CD4-positive, alpha-beta T cell (primary cell): ENCODE results near the gene OCA2. TPM values are rescaled to one million over a fixed set of nuclear protein-coding genes. Genes with fewer than 3 reads are reported as not detected.

Source experiments
- ATAC-seq: fragments of 200-7000 bp; cut with Tn5 transposase; one replicate; pipeline ENCODE4 v1.10.0; 2022; ENCODE audit warnings: mild to moderate bottlenecking; ENCODE audit not compliant: poor library complexity
- CTCF ChIA-PET: fragments of 350-600 bp; sonication (Branson Sonifier 250); formaldehyde crosslinking; loops from one replicate; lab custom pipeline; 2021; ENCODE audit warnings: antibody characterized with exemption, inconsistent platforms; lab: Charles Lee
- POLR2A ChIA-PET: fragments of 350-600 bp; sonication (Branson Sonifier 250); formaldehyde crosslinking; loops from one replicate; lab custom pipeline; 2021; ENCODE audit warnings: antibody characterized with exemption, inconsistent platforms; lab: Charles Lee
- DNase-seq, 14 experiments: peaks; one replicate each; pipeline ENCODE4 v3.0.0-alpha.2; 2013 to 2020; ENCODE audit warnings: mixed read lengths in 2 of 14
- H3K27ac ChIP-seq, 2 donors: one replicate each; pipeline versions ENCODE4 v1.5.1 to v1.7.0; 2013; ENCODE audit warnings: low read length in 2 of 2, low read depth in 1 of 2, mild to moderate bottlenecking in 1 of 2
- H3K27me3 ChIP-seq, 2 experiments: 1 replicate in 1 of 2; 2 replicates in 1 of 2; pipeline versions ENCODE4 v1.6.1 to v1.7.0; 2013; ENCODE audit warnings: low read length in 2 of 2, control low read depth in 1 of 2, mild to moderate bottlenecking in 1 of 2, moderate library complexity in 1 of 2; ENCODE audit not compliant: insufficient read depth in 2 of 2, control insufficient read depth in 1 of 2
- H3K36me3 ChIP-seq: one replicate; pipeline ENCODE4 v1.6.1; 2013; ENCODE audit warnings: low read length, control low read depth; ENCODE audit not compliant: insufficient read depth
- H3K4me1 ChIP-seq: one replicate; pipeline ENCODE4 v1.6.1; 2013; ENCODE audit warnings: low read length, control low read depth; ENCODE audit not compliant: insufficient read depth
- H3K4me3 ChIP-seq: one replicate; pipeline ENCODE4 v1.5.1; 2013; ENCODE audit warnings: mild to moderate bottlenecking, low read length, moderate library complexity
- H3K9me3 ChIP-seq, 2 experiments: 1 replicate in 1 of 2; 2 replicates in 1 of 2; pipeline versions ENCODE4 v1.6.1 to v1.7.0; 2013; ENCODE audit warnings: low read length in 2 of 2, mild to moderate bottlenecking in 2 of 2, control low read depth in 1 of 2, moderate library complexity in 1 of 2; ENCODE audit not compliant: control insufficient read depth in 1 of 2, insufficient read depth in 1 of 2
- H3K27ac Mint-ChIP-seq: one replicate; pipeline ENCODE4 v1.8.0; 2020; ENCODE audit warnings: mixed read lengths
- H3K27me3 Mint-ChIP-seq: one replicate; pipeline ENCODE4 v1.8.0; 2021; ENCODE audit warnings: mixed read lengths
- H3K36me3 Mint-ChIP-seq: one replicate; pipeline ENCODE4 v1.8.0; 2021; ENCODE audit warnings: low read depth, mixed read lengths
- H3K4me1 Mint-ChIP-seq: one replicate; pipeline ENCODE4 v1.8.0; 2021; ENCODE audit warnings: low read depth, mixed read lengths
- H3K4me3 Mint-ChIP-seq: one replicate; pipeline ENCODE4 v1.8.0; 2020; ENCODE audit warnings: mild to moderate bottlenecking, mixed read lengths
- H3K9me3 Mint-ChIP-seq: one replicate; pipeline ENCODE4 v1.8.0; 2020; ENCODE audit warnings: mixed read lengths
- intact Hi-C, 2 experiments: fragments of 100-400 bp; cut with DNase I in 1 of 2; cut with micrococcal nuclease in 1 of 2; formaldehyde crosslinking; loops; one replicate each; pipeline versions ENCODE4 v1.15.1 to v1.9.0; 2023 to 2025; cut with DNase I, micrococcal nuclease
- total RNA-seq, 174 experiments: library from RNA in 2 of 174; stranded (reverse) in 2 of 174; gene quantifications; one replicate each; pipeline ENCODE4 v1.2.3 and lab custom pipeline; 2021 to 2026
- TF ChIP-seq, protein P1 (sequence below): fragments of 200-600 bp; IDR thresholded peaks from one replicate; pipeline ENCODE4 v1.8.0; 2022; ENCODE audit warnings: antibody characterized with exemption, mild to moderate bottlenecking

OCA2 gene
- total RNA-seq, 2 experiments from 2014 or later: not detected

DNA sequence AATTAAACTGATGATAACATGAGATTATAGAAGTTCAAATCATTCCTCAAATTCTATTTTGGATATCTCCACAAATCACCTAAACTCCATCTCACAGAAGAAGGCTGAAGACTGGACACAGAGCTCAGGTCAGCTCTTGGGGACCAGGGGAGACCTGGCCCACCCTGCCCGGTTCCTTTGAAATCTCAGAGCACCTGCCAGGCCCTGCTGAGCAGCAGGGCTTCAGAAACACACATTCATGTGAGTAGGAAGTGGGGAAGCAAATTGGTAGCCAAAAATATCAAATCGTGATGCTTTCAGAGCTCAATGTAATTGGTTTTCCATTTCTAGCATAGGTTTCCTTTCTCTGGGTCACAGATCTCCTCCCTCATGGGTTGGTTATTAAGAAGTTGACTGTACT lies 76.2 kb downstream of the OCA2 start:
- ChIA-PET CTCF (no interaction called here), POLR2A (no interaction called here)
- Mint-ChIP-seq H3K4me1 (no peaks in the 10 kb centered on the region), H3K27me3 (no peaks in the 10 kb centered on the region), H3K9me3 (no peaks in the 10 kb centered on the region), H3K27ac (no peak overlapping the region), H3K36me3 (no peaks in the 10 kb centered on the region), H3K4me3 (no peak overlapping the region)
- Histone ChIP-seq H3K27ac (no peak overlapping the region), H3K4me1 (peaks cover 8% of the 10 kb centered on the region), H3K27me3 (no peaks in the 10 kb centered on the region), H3K4me3 (no peak overlapping the region), H3K9me3 (peaks cover 0 to 6% of the 10 kb centered on the region in 2 experiments), H3K36me3 (no peaks in the 10 kb centered on the region)
- ATAC-seq (no peak), DNase-seq (no peak)
- TF ChIP-seq, protein P1, sequence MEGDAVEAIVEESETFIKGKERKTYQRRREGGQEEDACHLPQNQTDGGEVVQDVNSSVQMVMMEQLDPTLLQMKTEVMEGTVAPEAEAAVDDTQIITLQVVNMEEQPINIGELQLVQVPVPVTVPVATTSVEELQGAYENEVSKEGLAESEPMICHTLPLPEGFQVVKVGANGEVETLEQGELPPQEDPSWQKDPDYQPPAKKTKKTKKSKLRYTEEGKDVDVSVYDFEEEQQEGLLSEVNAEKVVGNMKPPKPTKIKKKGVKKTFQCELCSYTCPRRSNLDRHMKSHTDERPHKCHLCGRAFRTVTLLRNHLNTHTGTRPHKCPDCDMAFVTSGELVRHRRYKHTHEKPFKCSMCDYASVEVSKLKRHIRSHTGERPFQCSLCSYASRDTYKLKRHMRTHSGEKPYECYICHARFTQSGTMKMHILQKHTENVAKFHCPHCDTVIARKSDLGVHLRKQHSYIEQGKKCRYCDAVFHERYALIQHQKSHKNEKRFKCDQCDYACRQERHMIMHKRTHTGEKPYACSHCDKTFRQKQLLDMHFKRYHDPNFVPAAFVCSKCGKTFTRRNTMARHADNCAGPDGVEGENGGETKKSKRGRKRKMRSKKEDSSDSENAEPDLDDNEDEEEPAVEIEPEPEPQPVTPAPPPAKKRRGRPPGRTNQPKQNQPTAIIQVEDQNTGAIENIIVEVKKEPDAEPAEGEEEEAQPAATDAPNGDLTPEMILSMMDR: no peak
- intact Hi-C loops: no loop called here

DNA sequence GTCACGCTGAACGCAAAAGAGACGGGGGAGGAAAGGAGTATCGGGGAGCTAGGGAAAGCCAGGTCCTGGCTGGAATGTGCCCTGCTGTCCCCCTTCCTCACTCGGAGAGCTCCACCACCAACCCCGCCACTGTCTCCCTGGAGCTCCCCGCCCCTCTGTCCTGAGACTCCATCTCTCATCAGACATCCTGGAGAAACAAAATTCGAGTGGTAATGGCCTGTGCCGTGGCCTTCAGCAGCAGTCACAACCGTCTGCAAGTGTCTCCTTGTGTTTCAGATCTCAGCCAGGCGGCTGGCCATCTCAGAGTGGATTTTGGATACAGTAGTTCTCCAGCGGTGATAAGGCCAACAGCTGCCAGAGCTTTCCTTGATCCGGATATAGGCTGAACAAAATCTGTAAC lies 76.9 kb downstream of the OCA2 start:
- peaks cover 0 to 6% of the 10 kb centered on the region in 2 experiments for H3K9me3 ChIP-seq
- intact Hi-C loops: no loop called here
- Mint-ChIP-seq H3K36me3 (no peaks in the 10 kb centered on the region), H3K27ac (no peak overlapping the region), H3K9me3 (no peaks in the 10 kb centered on the region), H3K4me3 (no peak overlapping the region), H3K4me1 (no peaks in the 10 kb centered on the region), H3K27me3 (no peaks in the 10 kb centered on the region)
- H3K27me3 ChIP-seq: no peaks in the 10 kb centered on the region
- H3K4me3 ChIP-seq: no peak overlapping the region
- no peaks in the 10 kb centered on the region for H3K36me3 ChIP-seq
- DNase-seq: no peak
- peaks cover 8% of the 10 kb centered on the region for H3K4me1 ChIP-seq
- TF ChIP-seq, protein P1: no peak
- no peak overlapping the region for H3K27ac ChIP-seq
- ChIA-PET POLR2A (interaction anchor here (0.6 kb wide), 1 partner anchor 9 kb away, joined by 4 read pairs; no protein-coding TSS in a partner anchor), CTCF (no interaction called here)
- no peak for ATAC-seq

DNA sequence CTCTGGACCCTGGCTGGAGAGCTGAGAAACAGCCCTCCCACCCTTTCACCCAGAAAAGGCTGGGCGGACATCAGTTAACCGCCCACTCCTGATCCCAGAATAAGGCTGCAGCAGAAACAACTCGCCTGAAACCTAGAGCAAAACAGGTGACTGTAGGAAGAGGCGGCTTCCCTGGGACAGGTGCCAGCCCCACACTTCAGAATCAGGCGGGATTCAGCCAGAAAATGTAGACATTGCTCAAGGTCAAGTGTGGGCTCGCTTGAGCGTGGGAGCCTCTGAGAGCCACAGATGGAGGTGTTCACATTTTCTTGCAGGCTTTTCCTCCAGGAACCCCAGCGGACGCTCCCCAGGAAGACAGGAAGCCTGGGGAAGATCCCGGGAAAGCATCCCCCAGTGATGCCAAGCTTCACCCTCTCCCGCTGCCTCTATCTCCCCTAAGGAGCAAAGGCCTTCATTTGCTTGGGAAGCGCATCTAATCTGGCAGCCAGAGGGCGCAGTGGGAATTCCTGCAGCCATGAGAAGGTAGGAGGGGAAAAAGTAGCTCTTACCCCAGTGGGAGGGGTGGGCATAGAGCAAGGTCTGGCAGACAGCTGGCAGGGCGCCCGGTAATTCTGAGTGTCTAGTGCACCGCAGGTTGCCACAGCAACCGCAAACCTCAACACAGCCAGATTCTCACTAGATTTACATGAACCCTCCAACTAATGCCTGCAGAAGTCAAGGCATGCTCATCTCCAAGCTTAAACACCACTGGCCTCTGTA lies 77.7 kb downstream of the OCA2 start:
- intact Hi-C loops: no loop called here
- no peaks in the 10 kb centered on the region for H3K9me3 Mint-ChIP-seq
- no peak overlapping the region for H3K4me3 Mint-ChIP-seq
- no peaks in the 10 kb centered on the region for H3K36me3 Mint-ChIP-seq
- ChIA-PET POLR2A (interaction anchor here (0.6 kb wide), 1 partner anchor 10 kb away, joined by 4 read pairs; no protein-coding TSS in a partner anchor), CTCF (no interaction called here)
- Histone ChIP-seq H3K9me3 (peaks cover 0 to under 1% of the 10 kb centered on the region in 2 experiments), H3K36me3 (no peaks in the 10 kb centered on the region), H3K27ac (no peak overlapping the region), H3K4me1 (peaks cover 8% of the 10 kb centered on the region), H3K27me3 (no peaks in the 10 kb centered on the region), H3K4me3 (no peak overlapping the region)
- H3K4me1 Mint-ChIP-seq: no peaks in the 10 kb centered on the region
- TF ChIP-seq, protein P1: no peak
- DNase-seq: peak in 1 of 14 experiments; percentile 51
- H3K27ac Mint-ChIP-seq: no peak overlapping the region
- H3K27me3 Mint-ChIP-seq: no peaks in the 10 kb centered on the region
- ATAC-seq: no peak
